ENCODE results near the gene BTG4.

Gene BTG4

GRCh38 chr11:111452817-111453552, 59.2 kb downstream of the BTG4 start:
- DNase-seq: no peak

- DNase-seq: no peak
Observed at GRCh38 chr11:111452146-111452545, 60.0 kb downstream of the BTG4 start.

GRCh38 chr11:111450480-111451320, 61.5 kb downstream of the BTG4 start:
- no peak for DNase-seq

- no peak for DNase-seq
Observed at GRCh38 chr11:111449696-111450479, 62.3 kb downstream of the BTG4 start.

GRCh38 chr11:111448831-111449557, 63.2 kb downstream of the BTG4 start:
- DNase-seq: no peak

GRCh38 chr11:111448414-111448813, 63.8 kb downstream of the BTG4 start:
- DNase-seq: no peak

- DNase-seq: no peak
Observed at GRCh38 chr11:111447931-111448330, 64.3 kb downstream of the BTG4 start.

GRCh38 chr11:111447112-111447471, 65.1 kb downstream of the BTG4 start:
- no peak for DNase-seq

- DNase-seq: peak; percentile 14 to 48 (median 28)
Observed at GRCh38 chr11:111446404-111447111, 65.6 kb downstream of the BTG4 start.

- no peak for DNase-seq
Observed at GRCh38 chr11:111445586-111445985, 66.6 kb downstream of the BTG4 start.

Measured in activated naive CD4-positive, alpha-beta T cell (primary cell).